Measurements from ENCODE around the gene REELD1.

- TF ChIP-seq CTCF (IDR thresholded peaks at IDR 0.05; ENCODE audit: insufficient read depth, low read length) (no peak), REST (IDR thresholded peaks at IDR 0.05; ENCODE audit: insufficient replicate concordance, low read depth) (no peak), SPI1 (IDR thresholded peaks at IDR 0.05; ENCODE audit: borderline replicate concordance, low read depth) (no peak), POLR2AphosphoS5 (IDR thresholded peaks at IDR 0.05; ENCODE audit: low read depth) (no peak), GABPA (IDR thresholded peaks at IDR 0.05; ENCODE audit: low read depth) (no peak)
Observed at GRCh38 chr4:146182443-146182842, 31.9 kb upstream of the REELD1 start.
